CD14-positive monocyte (primary cell): ENCODE data around the gene CKAP5. TPM values are rescaled to one million over a fixed set of nuclear protein-coding genes. Genes with fewer than 3 reads are reported as not detected.

Source experiments
- DNase-seq, 3 donors: peaks; one replicate each; pipeline ENCODE4 v3.0.0-alpha.2; 2011 to 2022
- H2AFZ ChIP-seq: 2 replicates; pipeline ENCODE4 v1.6.0; 2012; ENCODE audit warnings: mild to moderate bottlenecking, low read depth, low read length, inconsistent platforms; ENCODE audit not compliant: insufficient read depth, poor library complexity, severe bottlenecking
- H3K27ac ChIP-seq, 2 donors: 1 replicate in 1 of 2; 2 replicates in 1 of 2; pipeline ENCODE4 v1.5.1; 2012 to 2013; ENCODE audit warnings: low read length in 2 of 2, control low read depth in 1 of 2, inconsistent platforms in 1 of 2, low read depth in 1 of 2, mild to moderate bottlenecking in 1 of 2
- H3K27me3 ChIP-seq, 2 donors: one replicate each; pipeline versions ENCODE4 v1.6.0 to v1.6.1; 2011 to 2013; ENCODE audit warnings: low read length in 2 of 2; ENCODE audit not compliant: control insufficient read depth in 2 of 2, insufficient read depth in 2 of 2
- H3K36me3 ChIP-seq, 2 donors: replicated peaks in 1 of 2; 1 replicate in 1 of 2; 2 replicates in 1 of 2; pipeline versions ENCODE4 v1.5.1 to v1.6.1; 2012 to 2013; ENCODE audit warnings: low read length in 2 of 2, control low read depth in 1 of 2, inconsistent platforms in 1 of 2, mild to moderate bottlenecking in 1 of 2; ENCODE audit not compliant: insufficient read depth in 2 of 2, control insufficient read depth in 1 of 2
- H3K4me1 ChIP-seq, 2 donors: 1 replicate in 1 of 2; 2 replicates in 1 of 2; pipeline versions ENCODE4 v1.5.1 to v1.6.1; 2012 to 2013; ENCODE audit warnings: low read length in 2 of 2, control low read depth in 1 of 2, inconsistent platforms in 1 of 2, mild to moderate bottlenecking in 1 of 2, moderate library complexity in 1 of 2; ENCODE audit not compliant: insufficient read depth in 2 of 2, control insufficient read depth in 1 of 2
- H3K4me2 ChIP-seq: replicated peaks from 2 replicates; pipeline ENCODE3; 2012; ENCODE audit warnings: low read length, moderate library complexity, mild to moderate bottlenecking; ENCODE audit not compliant: poor library complexity, severe bottlenecking; ENCODE audit errors: extremely low read depth
- H3K4me3 ChIP-seq, 3 experiments: fragments of 200-600 bp in 1 of 3; sonication (generic) in 1 of 3; replicated peaks in 1 of 3; 1 replicate in 2 of 3; 2 replicates in 1 of 3; pipeline ENCODE4 v1.5.1; 2011 to 2013; ENCODE audit warnings: low read length in 3 of 3, mild to moderate bottlenecking in 3 of 3, control low read depth in 2 of 3, low read depth in 2 of 3, inconsistent platforms in 1 of 3, moderate library complexity in 1 of 3
- H3K79me2 ChIP-seq: 2 replicates; pipeline ENCODE4 v1.6.0; 2012; ENCODE audit warnings: mild to moderate bottlenecking, control low read depth, inconsistent platforms, low read length, moderate library complexity; ENCODE audit not compliant: insufficient read depth
- H3K9ac ChIP-seq: 2 replicates; pipeline ENCODE4 v1.6.0; 2017; ENCODE audit warnings: low read length, mild to moderate bottlenecking; ENCODE audit not compliant: insufficient read depth, poor library complexity, severe bottlenecking
- H3K9me3 ChIP-seq, 2 donors: replicated peaks in 1 of 2; 1 replicate in 1 of 2; 2 replicates in 1 of 2; pipeline versions ENCODE4 v1.5.1 to v1.6.1; 2012 to 2013; ENCODE audit warnings: low read length in 2 of 2, control low read depth in 1 of 2; ENCODE audit not compliant: control insufficient read depth in 1 of 2, insufficient read depth in 1 of 2
- H4K20me1 ChIP-seq: 2 replicates; pipeline ENCODE4 v1.6.0; 2012; ENCODE audit warnings: mild to moderate bottlenecking, low read length, control low read depth, moderate library complexity; ENCODE audit not compliant: insufficient read depth
- H3K27ac Mint-ChIP-seq, 7 donors: one replicate each; pipeline ENCODE4 v1.8.0; 2020; ENCODE audit warnings: mild to moderate bottlenecking in 7 of 7, mixed read lengths in 7 of 7, moderate library complexity in 6 of 7, inconsistent platforms in 2 of 7
- H3K27me3 Mint-ChIP-seq, 3 donors: one replicate each; pipeline ENCODE4 v1.8.0; 2021 to 2022; ENCODE audit warnings: low read depth in 3 of 3, mild to moderate bottlenecking in 3 of 3, mixed read lengths in 3 of 3, moderate library complexity in 3 of 3, inconsistent platforms in 1 of 3
- H3K36me3 Mint-ChIP-seq, 2 donors: one replicate each; pipeline ENCODE4 v1.8.0; 2020; ENCODE audit warnings: mixed read lengths in 2 of 2, inconsistent platforms in 1 of 2, mild to moderate bottlenecking in 1 of 2
- H3K4me1 Mint-ChIP-seq: one replicate; pipeline ENCODE4 v1.8.0; 2020; ENCODE audit warnings: mild to moderate bottlenecking, mixed read lengths
- H3K4me3 Mint-ChIP-seq, 2 donors: one replicate each; pipeline ENCODE4 v1.8.0; 2020; ENCODE audit warnings: mild to moderate bottlenecking in 2 of 2, mixed read lengths in 2 of 2, moderate library complexity in 1 of 2
- H3K9me3 Mint-ChIP-seq, 7 donors: one replicate each; pipeline ENCODE4 v1.8.0; 2020 to 2022; ENCODE audit warnings: mixed read lengths in 7 of 7, mild to moderate bottlenecking in 6 of 7, moderate library complexity in 6 of 7, inconsistent platforms in 2 of 7
- CTCF ChIP-seq: fragments of 200-600 bp; IDR thresholded peaks from one replicate; pipeline ENCODE4 v1.8.0; 2022; ENCODE audit warnings: antibody characterized with exemption, mild to moderate bottlenecking
- WGBS: methylation state at CpG from one replicate; pipeline ENCODE4 v1.1.5; 2013; ENCODE audit warnings: missing lambda C conversion rate; ENCODE audit not compliant: insufficient coverage; 5-methylcytosine and 5-hydroxymethylcytosine counted together
- intact Hi-C, 2 donors: fragments of 100-400 bp; cut with micrococcal nuclease; formaldehyde crosslinking; loops; one replicate each; pipeline versions ENCODE4 v1.15.0 to v1.15.1; 2023
- polyA plus RNA-seq, 3 donors: library from polyadenylated mRNA; depleted of rRNA in 1 of 3; unstranded in 2 of 3; stranded (reverse) in 1 of 3; fragments of 300-500 nt in 2 of 3; fragments of >200 nt in 1 of 3; fragmentation: Illumina TruSeq in 2 of 3; gene quantifications; 1 replicate in 2 of 3; 2 replicates in 1 of 3; pipeline ENCODE4 v1.2.3, GENCODE V29; 2012 to 2021

The CKAP5 gene
- polyA plus RNA-seq, 3 donors = 6.4 to 10.2 (median 7.9) TPM

- no peak overlapping the region for H3K27ac Mint-ChIP-seq
These were observed 126.4 kb downstream of the CKAP5 start for GRCh38 chr11:46719543-46720218.

GRCh38 chr11:46719048-46719542 lies 127.0 kb downstream of the CKAP5 start, which contains the start of gene F2:
Gene F2, plus strand, starts transcription at chr11:46719213. Its CDS starts 23 bp downstream, at chr11:46719236.
- H3K36me3 Mint-ChIP-seq = no peaks in the 10 kb centered on the region
- WGBS = 97% methylated on average over 6 of the region's 7 CpGs
- H2AFZ ChIP-seq = no peak within 1 kb of the TSS
- no peaks in the 10 kb centered on the region for H3K27me3 ChIP-seq
- no peaks in the 10 kb centered on the region for H3K4me1 ChIP-seq
- no peak within 1 kb of the TSS for H3K9ac ChIP-seq
- no peak within 1 kb of the TSS for H3K27ac Mint-ChIP-seq
- peaks cover 0 to 5% (median 3%) of the 10 kb centered on the region in 3 donors for H3K27me3 Mint-ChIP-seq
- H3K4me2 ChIP-seq = no peak within 1 kb of the TSS
- TF ChIP-seq CTCF = no peak
- H3K9me3 Mint-ChIP-seq = peaks cover 0 to 3% (median 0%) of the 10 kb centered on the region in 7 donors
- H3K4me3 Mint-ChIP-seq = no peak within 1 kb of the TSS
- no peaks in the 10 kb centered on the region for H4K20me1 ChIP-seq
- intact Hi-C loops = no loop called here
- H3K27ac ChIP-seq = no peak within 1 kb of the TSS
- H3K36me3 ChIP-seq = no peaks in the 10 kb centered on the region
- no peak for DNase-seq
- H3K9me3 ChIP-seq = no peaks in the 10 kb centered on the region
- H3K79me2 ChIP-seq = no peaks in the 10 kb centered on the region
- H3K4me1 Mint-ChIP-seq = peaks cover 6% of the 10 kb centered on the region
- H3K4me3 ChIP-seq = no peak within 1 kb of the TSS

More at GRCh38 chr11:46719543-46720218, 126.4 kb downstream of the CKAP5 start:
- 97% methylated on average over 23 of the region's 25 CpGs for WGBS
- Mint-ChIP-seq H3K36me3 (no peaks in the 10 kb centered on the region), H3K4me1 (peaks cover 6% of the 10 kb centered on the region), H3K27me3 (peaks cover 0 to 5% (median 3%) of the 10 kb centered on the region in 3 donors), H3K9me3 (peaks cover 0 to 3% (median 0%) of the 10 kb centered on the region in 7 donors), H3K4me3 (no peak overlapping the region)
- no peaks in the 10 kb centered on the region for H3K9me3 ChIP-seq
- H3K4me2 ChIP-seq = no peak overlapping the region
- no peaks in the 10 kb centered on the region for H4K20me1 ChIP-seq
- DNase-seq = no peak
- H3K4me1 ChIP-seq = no peaks in the 10 kb centered on the region
- no peaks in the 10 kb centered on the region for H3K79me2 ChIP-seq
- no peak overlapping the region for H2AFZ ChIP-seq
- intact Hi-C loops = no loop called here
- no peak for TF ChIP-seq CTCF
- no peak overlapping the region for H3K9ac ChIP-seq
- H3K27me3 ChIP-seq = no peaks in the 10 kb centered on the region
- H3K36me3 ChIP-seq = no peaks in the 10 kb centered on the region
- H3K27ac ChIP-seq = no peak overlapping the region
- no peak overlapping the region for H3K4me3 ChIP-seq
